Vagina (tissue), 2 donors: Measurements from ENCODE around the gene IP6K1.

Experiments used
- POLR2AphosphoS5 ChIP-seq, 2 donors: sonication (generic); formaldehyde crosslinking; IDR thresholded peaks; one replicate each; pipeline ENCODE4 v1.9.0; 2017; ENCODE audit warnings: antibody characterized with exemption in 2 of 2, mild to moderate bottlenecking in 2 of 2, low read depth in 1 of 2; ENCODE audit not compliant: insufficient read depth in 1 of 2
- TF ChIP-seq, protein P1 (sequence below), 3 experiments: fragments of 450-650 bp in 2 of 3; fragments of 200-600 bp in 1 of 3; sonication (generic) in 1 of 3; IDR thresholded peaks; one replicate each; pipeline ENCODE4 v1.5.1; 2017 to 2019; ENCODE audit warnings: antibody characterized with exemption in 3 of 3, mild to moderate bottlenecking in 2 of 3, moderate library complexity in 2 of 3

- TF ChIP-seq, protein P1, sequence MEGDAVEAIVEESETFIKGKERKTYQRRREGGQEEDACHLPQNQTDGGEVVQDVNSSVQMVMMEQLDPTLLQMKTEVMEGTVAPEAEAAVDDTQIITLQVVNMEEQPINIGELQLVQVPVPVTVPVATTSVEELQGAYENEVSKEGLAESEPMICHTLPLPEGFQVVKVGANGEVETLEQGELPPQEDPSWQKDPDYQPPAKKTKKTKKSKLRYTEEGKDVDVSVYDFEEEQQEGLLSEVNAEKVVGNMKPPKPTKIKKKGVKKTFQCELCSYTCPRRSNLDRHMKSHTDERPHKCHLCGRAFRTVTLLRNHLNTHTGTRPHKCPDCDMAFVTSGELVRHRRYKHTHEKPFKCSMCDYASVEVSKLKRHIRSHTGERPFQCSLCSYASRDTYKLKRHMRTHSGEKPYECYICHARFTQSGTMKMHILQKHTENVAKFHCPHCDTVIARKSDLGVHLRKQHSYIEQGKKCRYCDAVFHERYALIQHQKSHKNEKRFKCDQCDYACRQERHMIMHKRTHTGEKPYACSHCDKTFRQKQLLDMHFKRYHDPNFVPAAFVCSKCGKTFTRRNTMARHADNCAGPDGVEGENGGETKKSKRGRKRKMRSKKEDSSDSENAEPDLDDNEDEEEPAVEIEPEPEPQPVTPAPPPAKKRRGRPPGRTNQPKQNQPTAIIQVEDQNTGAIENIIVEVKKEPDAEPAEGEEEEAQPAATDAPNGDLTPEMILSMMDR (IDR thresholded peaks at IDR 0.05), result no peak
- TF ChIP-seq POLR2AphosphoS5 (IDR thresholded peaks at IDR 0.05; ENCODE audit: insufficient read depth in 1 of 2, low read depth in 1 of 2), result no peak
Observed at GRCh38 chr3:49812916-49813496, 26.7 kb upstream of the IP6K1 start.
